Smooth muscle cell (in vitro differentiated cells): ENCODE results near the gene TAGLN2. TPM values are rescaled to one million over a fixed set of nuclear protein-coding genes. Genes with fewer than 3 reads are reported as not detected.

Experiments used
- DNase-seq: peaks from one replicate; lab custom pipeline; 2025; ENCODE audit not compliant: unreplicated experiment; lab: John Stamatoyannopoulos, UW
- H2AFZ ChIP-seq: fragments of 200-600 bp; sonication (generic); 2 replicates; pipeline ENCODE4 v1.6.0; 2016; ENCODE audit warnings: antibody characterized with exemption, low read depth, mild to moderate bottlenecking
- H3F3A ChIP-seq: fragments of 200-600 bp; sonication (generic); 2 replicates; pipeline ENCODE4 v1.6.0; 2017; ENCODE audit warnings: antibody characterized with exemption, low read depth
- H3K27ac ChIP-seq: fragments of 200-600 bp; sonication (generic); 2 replicates; pipeline ENCODE4 v1.5.1; 2016; ENCODE audit warnings: low read depth, mild to moderate bottlenecking
- H3K27me3 ChIP-seq: fragments of 200-600 bp; sonication (generic); 2 replicates; pipeline ENCODE4 v1.6.1; 2016; ENCODE audit warnings: low read depth, mild to moderate bottlenecking
- H3K36me3 ChIP-seq: fragments of 200-600 bp; sonication (generic); 2 replicates; pipeline ENCODE4 v1.5.1; 2016; ENCODE audit warnings: low read depth
- H3K4me1 ChIP-seq: fragments of 200-600 bp; sonication (generic); 2 replicates; pipeline ENCODE4 v1.5.1; 2016; ENCODE audit warnings: low read depth
- H3K4me2 ChIP-seq: fragments of 200-600 bp; sonication (generic); 2 replicates; pipeline ENCODE4 v1.6.0; 2016; ENCODE audit warnings: mild to moderate bottlenecking
- H3K4me3 ChIP-seq: fragments of 200-600 bp; sonication (generic); 2 replicates; pipeline ENCODE4 v1.5.1; 2016; ENCODE audit warnings: mild to moderate bottlenecking
- H3K79me2 ChIP-seq: fragments of 200-600 bp; sonication (generic); 2 replicates; pipeline ENCODE4 v1.6.0; 2016; ENCODE audit warnings: low read depth, mild to moderate bottlenecking
- H3K9ac ChIP-seq: fragments of 200-600 bp; sonication (generic); 2 replicates; pipeline ENCODE4 v1.6.0; 2016; ENCODE audit warnings: low read depth
- H3K9me3 ChIP-seq: fragments of 200-600 bp; sonication (generic); replicated peaks from 2 replicates; pipeline ENCODE4 v1.5.1; 2016; ENCODE audit warnings: low read depth
- H4K20me1 ChIP-seq: fragments of 200-600 bp; sonication (generic); 2 replicates; pipeline ENCODE4 v1.6.0; 2016; ENCODE audit warnings: low read depth
- CTCF ChIP-seq: fragments of 200-600 bp; sonication (generic); IDR thresholded peaks from 2 replicates; pipeline ENCODE4 v1.5.1; 2017; ENCODE audit warnings: borderline replicate concordance, mild to moderate bottlenecking, antibody characterized with exemption; ENCODE audit not compliant: insufficient read depth, poor library complexity, severe bottlenecking
- WGBS: methylation state at CpG from one replicate; pipeline ENCODE4 v1.1.7; 2016; ENCODE audit warnings: low lambda C conversion rate; 5-methylcytosine and 5-hydroxymethylcytosine counted together
- polyA plus RNA-seq: library from polyadenylated mRNA; unstranded; fragments of >200 nt; fragmentation: Nextera tagmentation; extraction: Ambion mirVana; gene quantifications from 2 replicates; pipeline ENCODE4 v1.2.1, GENCODE V29; 2016
- total RNA-seq: library from RNA; depleted of rRNA; stranded (reverse); fragments of >200 nt; gene quantifications from 2 replicates; pipeline ENCODE4 v1.2.3, GENCODE V29; 2014

TAGLN2 gene
- total and polyA plus RNA-seq, 2 experiments from 2014 or later, result 408 to 1,005 TPM

- no peak for DNase-seq
- H2AFZ ChIP-seq, result no peak overlapping the region
- WGBS, result 80% methylated on average over 15 of the region's 15 CpGs
- H3F3A ChIP-seq, result no peaks in the 10 kb centered on the region
- no peak for TF ChIP-seq CTCF
- no peak overlapping the region for H3K4me2 ChIP-seq
- no peak overlapping the region for H3K9ac ChIP-seq
- H3K9me3 ChIP-seq, result no peaks in the 10 kb centered on the region
- no peak overlapping the region for H3K4me3 ChIP-seq
- H3K36me3 ChIP-seq, result no peaks in the 10 kb centered on the region
- no peak overlapping the region for H3K27ac ChIP-seq
- peaks cover 6% of the 10 kb centered on the region for H3K27me3 ChIP-seq
- no peaks in the 10 kb centered on the region for H3K79me2 ChIP-seq
- peaks cover 51% of the 10 kb centered on the region for H3K4me1 ChIP-seq
- H4K20me1 ChIP-seq, result no peaks in the 10 kb centered on the region
These were observed 16.6 kb upstream of the TAGLN2 start for GRCh38 chr1:159941591-159942560.

GRCh38 chr1:159941141-159941540 is 15.8 kb upstream of the TAGLN2 start:
- no peaks in the 10 kb centered on the region for H3F3A ChIP-seq
- H3K4me1 ChIP-seq, result peaks cover 52% of the 10 kb centered on the region
- no peaks in the 10 kb centered on the region for H3K36me3 ChIP-seq
- no peaks in the 10 kb centered on the region for H4K20me1 ChIP-seq
- no peak overlapping the region for H2AFZ ChIP-seq
- no peaks in the 10 kb centered on the region for H3K79me2 ChIP-seq
- H3K27me3 ChIP-seq, result peaks cover 6% of the 10 kb centered on the region
- TF ChIP-seq CTCF, result no peak
- H3K9me3 ChIP-seq, result no peaks in the 10 kb centered on the region
- DNase-seq, result no peak
- H3K9ac ChIP-seq, result no peak overlapping the region
- H3K4me2 ChIP-seq, result no peak overlapping the region
- 67% methylated on average over 5 of the region's 5 CpGs for WGBS
- no peak overlapping the region for H3K4me3 ChIP-seq
- no peak overlapping the region for H3K27ac ChIP-seq

- Histone ChIP-seq H3K4me3 (no peak overlapping the region), H3K36me3 (no peaks in the 10 kb centered on the region), H4K20me1 (no peaks in the 10 kb centered on the region), H3K27me3 (peaks cover 6% of the 10 kb centered on the region), H3K4me1 (peaks cover 51% of the 10 kb centered on the region), H3K27ac (no peak overlapping the region), H3K4me2 (no peak overlapping the region), H3F3A (no peaks in the 10 kb centered on the region), H2AFZ (no peak overlapping the region), H3K79me2 (no peaks in the 10 kb centered on the region), H3K9me3 (no peaks in the 10 kb centered on the region), H3K9ac (no peak overlapping the region)
- DNase-seq, result no peak
- WGBS, result 94% methylated on average over 11 of the region's 11 CpGs
- no peak for TF ChIP-seq CTCF
These were observed 14.8 kb upstream of the TAGLN2 start for GRCh38 chr1:159940006-159940620.
